Stimulated activated CD8-positive, alpha-beta memory T cell treated with anti-CD3 and anti-CD28 coated beads, Interleukin-7, amount 100 ng/mL, for 48 hours (primary cell): Measurements from ENCODE around the gene TMEM72.
A peak's percentile ranks its signal among the peaks of the same experiment; 100 is the strongest.

Experiments
- DNase-seq, 2 donors: peaks; one replicate each; pipeline ENCODE4 v3.0.0-alpha.2; 2020; ENCODE audit warnings: low read depth in 1 of 2; ENCODE audit errors: extremely low read depth in 1 of 2

TMEM72 gene

GRCh38 chr10:44932517-44933450 is 21.6 kb downstream of the TMEM72 start:
- peak; percentile 51 to 73 for DNase-seq

DNA sequence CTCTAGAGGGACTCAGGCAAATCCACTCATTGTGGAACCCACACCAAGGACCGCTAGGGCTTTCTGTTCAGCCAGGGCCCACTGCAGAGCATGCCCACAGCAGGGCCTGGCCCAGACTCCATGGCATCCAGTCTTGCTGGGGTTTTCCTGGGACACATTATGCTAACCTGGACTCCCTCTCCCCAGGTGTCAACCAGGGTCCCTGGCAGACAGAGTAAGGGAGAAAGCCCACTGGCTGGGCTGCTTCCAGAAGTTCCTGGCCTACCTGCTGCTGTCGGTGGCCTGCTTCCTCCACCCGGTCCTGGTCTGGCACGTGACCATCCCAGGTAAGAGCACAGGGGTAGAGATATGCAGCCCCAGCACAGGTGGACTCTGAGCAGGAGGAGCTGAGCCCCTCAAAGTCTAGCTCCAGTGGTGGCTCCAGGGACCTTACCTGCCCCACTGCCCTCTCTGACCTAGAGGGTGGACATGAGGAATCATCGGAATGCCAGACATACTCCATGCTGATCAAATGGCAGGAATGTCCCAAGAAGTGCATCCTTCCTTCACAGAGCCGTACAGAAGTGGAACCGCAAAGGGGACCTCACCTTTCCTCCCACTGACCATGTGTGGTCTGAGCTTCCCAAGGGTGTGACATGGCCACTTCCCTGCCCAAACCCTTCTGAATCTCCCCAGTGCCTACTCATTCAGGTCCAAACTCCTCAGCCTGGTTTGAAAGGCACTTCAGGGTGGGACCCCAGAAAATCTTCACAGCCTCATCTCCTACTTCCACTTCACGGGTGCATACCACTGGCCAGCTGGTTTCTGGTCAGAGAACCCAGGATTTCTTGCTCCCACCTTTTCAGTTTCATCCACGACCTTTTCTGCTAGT is 22.5 kb downstream of the TMEM72 start:
- no peak for DNase-seq

DNA sequence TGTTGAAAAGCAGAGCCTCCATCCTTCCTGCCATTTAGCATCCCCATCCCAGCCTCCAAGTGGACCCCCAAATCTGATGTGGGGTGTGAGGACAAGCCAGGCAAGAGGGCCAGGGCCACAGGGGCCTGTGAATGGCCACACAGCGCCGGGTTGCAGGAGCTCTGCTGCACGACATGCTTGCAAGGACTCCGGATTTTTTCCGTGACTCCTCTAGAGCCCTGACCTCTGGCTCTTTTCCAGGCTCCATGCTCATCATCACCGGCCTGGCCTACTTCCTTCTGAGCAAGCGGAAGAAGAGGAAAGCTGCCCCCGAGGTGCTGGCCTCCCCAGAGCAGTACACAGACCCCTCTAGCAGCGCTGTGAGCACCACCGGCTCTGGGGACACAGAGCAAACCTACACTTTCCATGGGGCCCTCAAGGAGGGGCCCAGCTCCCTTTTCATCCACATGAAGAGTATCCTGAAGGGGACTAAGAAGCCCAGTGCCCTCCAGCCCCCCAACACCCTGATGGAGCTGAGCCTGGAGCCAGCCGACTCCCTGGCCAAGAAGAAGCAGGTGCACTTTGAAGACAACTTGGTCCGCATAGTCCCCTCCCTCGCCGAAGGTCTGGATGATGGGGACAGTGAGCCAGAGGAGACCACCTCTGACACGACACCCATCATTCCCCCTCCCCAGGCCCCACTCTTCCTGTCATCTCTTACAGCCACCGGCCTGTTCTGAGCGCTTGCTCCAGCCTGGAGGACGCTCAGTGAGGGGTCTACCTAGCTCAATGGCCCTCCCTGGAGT is 23.5 kb downstream of the TMEM72 start:
- no peak for DNase-seq

DNA sequence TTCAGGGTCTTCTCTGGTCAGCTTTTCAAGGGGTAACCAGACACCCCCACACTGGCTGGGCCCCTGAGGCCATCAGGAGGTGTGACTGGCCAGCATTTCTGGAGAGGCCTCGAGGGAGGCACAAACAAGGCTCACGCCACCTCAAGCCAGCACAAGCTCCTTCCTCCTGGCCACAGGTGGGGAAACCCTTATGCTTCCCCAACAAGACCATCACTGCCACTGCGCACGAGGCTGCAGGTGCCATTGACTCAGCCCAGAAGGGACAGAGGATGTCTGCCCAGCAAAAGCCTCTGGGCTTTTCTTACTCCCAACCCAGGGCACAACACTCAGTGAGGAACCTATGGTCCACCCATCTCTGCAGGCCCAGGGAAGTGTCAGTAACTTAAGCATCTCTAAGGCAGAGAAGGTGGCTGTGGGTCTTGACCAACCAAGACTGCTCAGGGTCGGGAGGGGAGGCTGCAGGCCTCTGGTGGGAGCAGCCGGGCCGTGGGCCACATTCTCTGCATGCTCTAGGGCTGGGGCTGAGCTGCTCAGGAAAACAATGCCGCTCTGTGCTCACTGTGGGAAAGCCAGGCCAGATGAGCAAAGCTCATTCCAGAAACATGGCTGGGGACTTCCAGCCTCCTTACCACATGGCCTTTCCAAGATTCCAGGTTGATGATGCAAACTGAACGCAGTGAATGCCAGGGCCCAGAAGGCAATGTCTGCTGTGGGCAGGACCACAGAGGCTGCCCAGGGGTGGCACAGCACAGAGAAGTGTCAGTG is 24.2 kb downstream of the TMEM72 start:
- no peak for DNase-seq

DNA sequence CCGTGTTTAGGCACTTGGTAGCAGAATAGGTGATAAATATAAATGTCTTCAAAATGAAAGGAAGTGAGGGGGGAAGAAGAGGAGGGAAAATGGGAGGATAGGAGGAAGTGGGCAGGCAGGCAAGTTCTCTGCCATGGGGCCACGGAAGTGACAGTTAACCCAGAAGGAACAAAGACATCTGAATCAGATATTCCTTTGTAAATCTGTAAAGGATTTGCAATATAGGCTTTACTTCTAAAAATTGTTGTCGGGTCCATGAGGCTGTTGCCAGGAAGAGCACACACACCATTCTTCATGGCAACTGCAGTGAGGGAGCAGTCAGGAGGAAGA is 24.8 kb downstream of the TMEM72 start:
- DNase-seq, result no peak

GRCh38 chr10:44936314-44936975 is 25.3 kb downstream of the TMEM72 start:
- no peak for DNase-seq

DNA sequence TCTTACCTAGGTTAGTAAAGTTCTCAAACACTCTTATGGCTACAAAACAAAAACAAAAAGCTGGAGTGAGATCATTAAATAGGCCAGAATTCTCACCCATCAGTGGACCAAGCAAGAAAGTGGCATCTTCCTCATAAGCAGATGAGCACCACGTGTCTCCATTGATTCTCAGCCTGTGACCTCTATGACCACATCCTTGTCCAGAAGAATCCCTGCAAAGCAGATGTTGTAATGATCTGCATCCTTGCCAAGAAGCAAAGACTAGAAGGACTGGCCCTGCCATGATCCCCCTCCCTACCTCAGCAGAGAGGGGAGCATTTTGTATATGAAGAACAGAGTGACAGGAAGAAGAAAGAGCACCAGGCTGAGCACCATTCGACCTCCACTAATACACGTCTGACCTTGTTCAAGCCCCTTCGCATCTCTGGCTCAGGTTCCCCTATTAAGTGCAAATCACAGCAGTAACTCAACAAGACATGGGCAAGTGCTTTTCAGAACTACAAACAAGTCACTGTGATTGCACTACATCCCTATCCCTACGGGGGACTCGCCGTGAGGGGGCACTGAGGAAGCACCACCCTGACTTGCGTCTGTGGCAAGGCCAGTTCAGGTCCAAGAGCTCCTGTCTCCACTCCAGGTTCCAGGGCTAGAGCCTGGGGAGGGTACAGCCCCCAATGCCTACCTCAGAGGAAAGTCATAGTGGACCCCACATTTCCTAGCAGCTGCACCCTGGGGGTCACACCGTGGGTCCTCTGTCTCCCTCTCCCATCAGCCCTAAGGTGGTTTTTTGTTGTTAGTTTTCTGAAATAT is 26.3 kb downstream of the TMEM72 start:
- DNase-seq, result no peak

DNA sequence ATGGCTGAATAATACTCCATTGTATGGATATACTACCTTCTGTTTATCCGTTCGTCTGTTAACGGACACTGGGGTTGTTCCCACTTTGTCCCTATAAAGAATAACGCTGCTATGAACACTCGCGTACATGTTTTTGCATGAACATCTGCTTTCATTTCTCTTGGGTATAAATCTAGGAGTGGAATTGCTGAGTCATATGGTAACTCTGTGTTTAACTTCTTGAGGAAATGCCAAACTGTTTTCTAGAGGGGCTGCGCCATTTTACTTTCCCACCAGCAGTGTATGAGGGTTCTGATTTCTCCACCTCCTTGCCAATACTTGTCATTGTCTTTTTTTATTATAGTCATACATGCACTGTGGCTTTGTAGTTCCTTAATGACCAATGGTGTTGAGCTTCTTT is 27.8 kb downstream of the TMEM72 start:
- DNase-seq, result no peak

- no peak for DNase-seq
These were observed 28.7 kb downstream of the TMEM72 start for GRCh38 chr10:44939691-44940401.

DNA sequence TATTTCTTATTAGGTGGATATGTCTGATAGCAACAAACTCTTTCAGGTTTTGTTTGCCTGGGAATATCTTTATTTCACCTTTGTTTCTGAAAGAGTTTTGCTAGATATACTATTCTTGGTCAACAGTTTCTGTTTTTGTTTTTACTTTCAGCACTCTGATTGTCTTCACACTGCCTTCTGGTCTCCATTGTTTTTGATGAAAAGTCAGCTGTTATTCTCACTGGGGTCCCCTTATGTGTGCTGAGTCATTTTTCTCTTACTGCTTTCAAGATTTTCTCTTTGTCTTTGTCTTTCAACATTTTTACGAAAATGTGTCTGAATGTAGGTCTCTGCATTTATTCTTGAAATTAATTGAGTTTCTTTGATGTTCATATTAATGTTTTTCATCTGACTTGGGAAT is 33.2 kb downstream of the TMEM72 start:
- no peak for DNase-seq

DNA sequence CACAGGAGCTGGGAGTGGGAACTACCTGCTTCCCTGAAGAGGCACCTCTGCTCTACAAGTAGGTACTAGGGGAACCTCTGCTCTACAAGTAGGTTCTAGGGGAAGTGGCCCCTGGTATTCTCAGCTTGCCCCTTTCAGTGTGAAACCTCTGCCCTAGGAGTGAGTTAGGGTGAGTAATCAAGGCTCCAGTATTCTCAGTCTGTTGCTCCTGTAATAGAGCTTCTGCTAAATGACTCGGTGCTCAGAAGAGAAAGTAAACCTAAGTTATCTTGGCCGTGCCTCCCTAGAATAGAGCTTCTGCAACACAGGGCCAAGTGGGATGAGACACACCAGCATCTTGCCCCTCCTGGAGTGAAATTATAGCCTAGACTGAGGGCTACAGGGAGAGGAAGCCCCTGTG is 35.1 kb downstream of the TMEM72 start:
- DNase-seq, result no peak

DNA sequence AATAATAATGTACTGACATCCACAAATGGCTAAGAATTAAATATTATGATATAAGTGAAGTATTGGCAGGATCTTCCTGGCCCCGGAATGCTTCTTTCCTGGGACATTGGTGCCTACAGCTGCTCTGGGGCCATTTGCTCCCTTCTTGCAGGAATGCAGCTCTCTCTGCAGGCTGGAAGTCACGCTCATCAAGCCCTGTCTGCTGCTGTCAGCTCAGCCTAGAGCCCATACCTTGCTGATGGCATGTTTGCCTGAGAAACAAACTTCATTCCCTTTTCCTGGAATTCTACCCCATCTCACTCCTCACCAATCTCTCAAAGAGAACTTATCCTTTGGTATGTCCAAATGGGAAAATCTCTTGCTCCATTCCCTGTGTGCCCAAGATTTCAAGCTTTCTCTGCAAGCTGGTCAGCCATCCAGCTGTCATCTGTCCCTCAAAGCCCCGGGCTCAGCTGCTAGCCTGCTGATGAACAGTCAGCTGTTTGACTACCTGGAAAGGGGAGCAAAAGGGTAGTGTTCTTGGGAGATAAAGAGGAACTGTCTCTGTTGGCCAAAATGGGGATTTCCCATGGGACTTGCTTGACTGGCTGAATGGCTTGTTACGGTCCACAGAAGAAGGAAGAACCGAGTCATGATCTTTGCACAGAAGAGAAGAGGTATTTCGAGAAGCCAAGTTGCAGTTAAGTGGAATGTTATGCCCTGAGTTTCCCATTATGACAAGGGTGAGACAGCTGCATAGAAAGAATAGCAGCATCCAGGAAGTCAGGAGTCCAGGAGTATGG is 36.4 kb downstream of the TMEM72 start:
- DNase-seq, result no peak

GRCh38 chr10:44948642-44949041 is 37.5 kb downstream of the TMEM72 start:
- DNase-seq, result no peak

DNA sequence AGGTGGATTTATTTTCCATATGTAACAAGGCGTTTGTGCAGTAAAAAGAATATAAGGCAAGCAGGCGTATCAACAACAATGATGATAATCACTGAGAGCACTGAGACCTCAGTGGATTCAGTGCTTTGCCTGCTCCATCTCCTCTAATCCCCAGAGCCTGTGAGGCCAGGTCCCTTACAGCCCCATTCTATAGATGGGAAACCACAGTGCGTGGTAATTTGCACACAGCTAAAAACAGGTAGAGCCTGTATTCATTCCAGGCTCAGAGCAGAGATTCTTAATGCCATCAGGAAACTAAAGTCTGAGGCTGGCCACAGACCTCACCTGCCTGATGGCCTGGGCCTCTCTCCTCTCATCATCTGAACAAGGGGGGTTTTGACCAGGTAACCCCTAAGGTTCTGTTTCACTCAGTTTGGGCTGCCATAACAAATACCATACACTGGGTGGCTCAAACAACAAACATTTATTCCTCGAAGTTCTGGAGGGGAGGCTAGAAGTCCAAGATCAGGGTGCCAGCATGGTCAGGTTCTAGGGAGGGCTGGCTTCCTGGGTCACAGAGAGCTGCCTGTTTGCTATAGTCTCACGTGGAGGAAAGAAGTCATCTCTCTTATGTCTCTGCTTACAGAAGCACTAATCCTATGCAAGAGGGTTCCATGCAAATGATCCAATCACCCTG is 38.1 kb downstream of the TMEM72 start:
- no peak for DNase-seq

GRCh38 chr10:44949915-44950314 is 38.8 kb downstream of the TMEM72 start:
- no peak for DNase-seq

DNA sequence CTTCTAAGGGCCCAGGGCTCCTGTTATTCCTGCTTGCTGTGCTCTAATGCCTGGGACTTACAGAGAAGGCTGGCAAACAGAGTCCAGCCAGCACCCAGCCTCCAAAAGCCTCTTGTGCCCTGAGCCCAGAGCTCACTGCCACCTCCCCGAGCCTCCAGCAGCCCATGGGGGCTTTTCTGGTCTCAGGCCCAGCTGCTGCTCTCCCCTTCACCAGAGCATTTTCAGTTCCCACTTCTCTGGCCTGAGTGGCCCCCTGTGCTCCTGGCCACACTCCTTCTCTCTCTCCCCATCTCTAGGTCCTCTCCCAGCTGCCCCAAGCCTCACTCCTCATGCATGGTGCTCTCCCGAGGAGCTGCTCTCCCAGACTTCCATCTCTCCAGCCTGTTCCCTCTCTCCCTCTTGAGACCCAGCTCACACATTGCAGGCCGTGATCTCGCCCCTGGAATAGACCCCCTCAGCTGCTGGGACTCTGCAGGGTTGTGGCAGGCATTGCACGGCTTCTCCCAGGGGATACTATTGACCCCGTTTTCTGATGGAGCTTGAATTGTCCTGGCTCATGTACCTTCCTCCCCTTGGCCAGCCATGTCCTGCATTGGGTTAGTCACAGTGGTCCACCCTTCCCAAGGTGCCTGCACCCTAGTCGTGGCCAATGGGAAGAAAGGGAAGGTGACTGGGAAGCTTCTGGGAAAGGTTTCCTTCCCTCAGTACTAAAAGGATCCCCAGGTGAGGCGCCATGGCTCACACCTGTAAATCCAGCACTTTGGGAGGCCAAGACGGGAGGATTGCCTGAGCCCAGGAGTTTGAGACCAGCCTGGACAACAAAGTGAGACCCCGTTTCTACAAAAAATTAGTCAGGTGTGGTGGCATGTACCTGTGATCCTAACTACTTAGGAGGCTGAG is 39.4 kb downstream of the TMEM72 start:
- no peak for DNase-seq
